Activated gamma-delta T cell (primary cell): Measurements from ENCODE around the gene TAMM41.
"Not testable (repeated sequence)": the region's sequence is repeated elsewhere in the genome, so short reads cannot be mapped to it uniquely, and the experiment has no call there.

Experiments used
- DNase-seq: peaks from one replicate; lab custom pipeline; 2025; lab: John Stamatoyannopoulos, UW
- total RNA-seq, 2 donors: gene quantifications; one replicate each; lab custom pipeline; 2026; lab: John Stamatoyannopoulos, UW

Gene TAMM41
- total RNA-seq, result 13.4 to 15.3 reads per million in 2 donors

DNA sequence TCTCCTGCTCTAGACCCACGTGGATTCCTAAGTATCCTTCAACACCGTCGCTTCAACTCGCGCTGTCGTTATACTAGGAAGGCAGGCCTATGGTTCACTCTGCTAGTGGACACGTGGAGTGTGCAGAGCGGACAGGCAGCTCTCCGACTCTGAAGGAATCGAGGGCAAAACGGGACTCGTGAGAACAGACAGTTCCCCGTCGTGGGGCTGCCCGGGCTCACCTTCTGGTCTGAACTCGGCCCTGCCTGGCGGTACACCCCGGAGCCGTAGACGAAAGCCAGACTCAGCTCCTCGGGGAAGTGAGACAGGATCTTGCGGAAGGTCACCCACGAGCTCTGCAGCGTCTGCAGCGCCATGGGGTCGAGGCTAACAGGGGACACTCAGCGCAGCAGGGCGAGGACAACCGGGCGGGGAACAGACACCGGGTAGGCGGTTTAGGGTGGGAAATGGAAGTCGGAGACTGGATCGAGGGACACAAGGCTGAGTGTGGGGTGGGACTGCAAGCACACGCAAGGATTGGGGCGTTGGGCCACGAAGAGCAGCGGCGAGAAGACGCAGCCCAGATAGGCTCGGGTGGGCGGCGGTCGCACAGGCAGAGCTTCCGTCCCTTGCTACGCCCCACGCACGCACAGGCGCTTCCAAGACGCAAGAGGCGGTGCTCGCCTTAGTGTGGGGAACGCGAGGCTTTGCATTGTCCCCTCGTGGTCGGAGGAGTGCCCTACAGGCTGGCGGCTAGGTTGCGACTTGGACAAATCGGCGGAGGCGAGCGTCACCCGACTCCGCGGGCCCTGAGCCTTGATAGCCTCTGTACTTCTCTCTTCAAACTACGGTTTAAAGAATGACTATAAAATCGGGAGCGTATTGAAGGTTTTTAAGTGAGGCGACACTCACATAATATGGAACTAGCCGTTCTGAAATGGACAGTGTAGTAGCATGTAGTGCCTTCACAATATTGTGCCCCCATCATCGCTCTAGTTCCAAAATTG lies at the start of gene TAMM41:
TAMM41 (minus strand) TSS at position 605 of the 986 bp plus-strand sequence; CDS start at position 356, 249 bp downstream.
- peak; percentile 62 for DNase-seq

DNA sequence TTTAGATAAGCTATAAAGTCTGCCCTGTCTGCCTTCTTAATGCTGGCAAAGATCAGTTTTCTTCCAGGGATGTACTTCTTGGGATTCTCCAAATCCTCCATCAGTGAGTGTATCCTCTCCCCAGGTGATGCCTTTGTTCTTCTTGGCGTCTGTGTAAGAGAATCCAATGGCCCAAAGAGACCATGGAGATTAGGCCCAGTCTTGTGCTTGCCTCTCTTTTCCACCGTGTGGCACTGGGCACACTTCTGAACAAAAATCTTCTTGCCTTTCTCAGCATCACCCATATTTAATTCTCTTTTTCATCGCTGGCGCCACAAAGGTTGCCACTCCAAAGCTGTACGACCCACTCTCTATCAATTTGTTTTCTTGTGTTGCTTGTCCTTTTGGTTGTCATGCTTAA lies 32.2 kb upstream of the TAMM41 start:
- no peak for DNase-seq

- DNase-seq, result not testable (repeated sequence)
Observed at GRCh38 chr3:11874707-11875106, 28.0 kb upstream of the TAMM41 start.

- not testable (repeated sequence) for DNase-seq
Observed at GRCh38 chr3:11863739-11864138, 17.1 kb upstream of the TAMM41 start.

DNA sequence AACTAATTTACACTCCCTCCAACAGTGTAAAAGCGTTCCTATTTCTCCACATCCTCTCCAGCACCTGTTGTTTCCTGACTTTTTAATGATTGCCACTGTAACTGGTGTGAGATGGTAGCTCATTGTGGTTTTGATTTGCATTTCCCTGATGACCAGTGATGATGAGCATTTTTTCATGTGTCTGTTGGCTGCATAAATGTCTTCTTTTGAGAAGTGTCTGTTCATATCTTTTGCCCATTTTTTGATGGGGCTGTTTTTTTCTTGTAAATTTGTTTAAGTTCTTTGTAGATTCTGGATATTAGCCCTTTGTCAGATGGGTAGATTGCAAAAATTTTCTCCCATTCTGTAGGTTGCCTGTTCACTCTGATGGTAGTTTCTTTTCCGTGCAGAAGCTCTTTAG lies 15.9 kb upstream of the TAMM41 start:
- not testable (repeated sequence) for DNase-seq

GRCh38 chr3:11862145-11862544 lies 15.5 kb upstream of the TAMM41 start:
- DNase-seq, result not testable (repeated sequence)

GRCh38 chr3:11860213-11860612 lies 13.5 kb upstream of the TAMM41 start:
- DNase-seq, result not testable (repeated sequence)

- DNase-seq, result no peak
Observed at GRCh38 chr3:11853450-11853849, 6.8 kb upstream of the TAMM41 start.

- DNase-seq, result no peak
Observed at GRCh38 chr3:11850003-11850402, 3.3 kb upstream of the TAMM41 start.

DNA sequence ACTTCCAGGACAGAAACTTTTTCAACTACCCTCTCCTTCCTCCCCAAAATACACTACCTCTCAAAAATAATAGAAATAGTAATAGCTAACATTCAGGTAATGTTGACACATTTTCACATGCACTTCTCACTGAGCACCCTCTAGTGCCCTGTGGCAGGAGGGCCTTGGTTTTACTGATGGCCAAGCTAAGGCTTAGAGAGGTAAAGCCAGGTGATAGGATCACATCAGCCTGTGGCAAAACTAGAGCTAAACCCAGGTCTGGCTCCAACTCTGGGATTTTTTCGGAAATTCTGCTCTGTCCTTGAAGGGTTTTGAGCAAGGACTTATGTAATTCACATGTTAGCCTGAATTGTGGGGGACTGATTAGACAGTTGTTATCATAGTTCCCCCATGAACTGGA lies 922 bp upstream of the TAMM41 start:
- DNase-seq, result no peak

DNA sequence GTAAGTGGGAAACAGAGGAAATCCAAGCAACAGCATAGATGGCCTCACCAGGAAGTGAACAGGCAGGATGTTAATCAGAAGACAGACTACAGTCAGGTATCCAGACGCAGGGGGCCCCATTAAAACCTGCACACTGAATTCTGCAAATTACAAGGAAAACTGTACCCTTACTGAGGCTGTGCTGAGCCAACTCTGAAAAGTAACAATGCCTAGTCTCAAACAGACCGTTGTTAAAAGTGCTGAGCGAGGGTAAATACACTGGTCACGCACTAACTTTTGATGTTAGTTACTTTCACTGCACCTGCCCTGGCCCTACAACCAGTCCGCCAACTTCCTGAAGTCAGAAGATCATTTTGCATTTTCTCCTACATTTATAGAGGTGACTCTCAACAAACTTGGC lies 1.0 kb downstream of the TAMM41 start:
- DNase-seq, result no peak

DNA sequence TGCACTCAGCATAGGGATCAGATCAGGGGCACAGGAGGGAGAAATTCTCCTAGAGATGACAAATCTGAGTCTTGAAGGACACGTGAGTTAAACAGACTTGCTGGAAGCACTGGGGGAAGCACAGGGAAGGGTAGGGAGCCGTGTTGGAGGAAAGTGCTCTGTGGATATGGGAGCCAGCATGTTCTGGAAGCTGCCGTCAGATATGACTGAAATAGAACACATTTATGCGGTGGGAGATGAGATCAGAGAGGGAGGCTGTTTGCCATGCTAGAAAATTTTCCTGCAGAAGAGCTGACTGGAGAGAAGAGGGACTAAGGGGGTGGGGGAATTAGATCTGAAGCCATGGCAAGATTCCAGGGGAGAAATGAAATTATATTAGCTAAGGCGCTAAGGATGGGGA lies 1.8 kb downstream of the TAMM41 start:
- no peak for DNase-seq

- no peak for DNase-seq
Observed at GRCh38 chr3:11835028-11835639, 11.6 kb downstream of the TAMM41 start.

- DNase-seq, result no peak
Observed at GRCh38 chr3:11832981-11833905, 13.4 kb downstream of the TAMM41 start.

DNA sequence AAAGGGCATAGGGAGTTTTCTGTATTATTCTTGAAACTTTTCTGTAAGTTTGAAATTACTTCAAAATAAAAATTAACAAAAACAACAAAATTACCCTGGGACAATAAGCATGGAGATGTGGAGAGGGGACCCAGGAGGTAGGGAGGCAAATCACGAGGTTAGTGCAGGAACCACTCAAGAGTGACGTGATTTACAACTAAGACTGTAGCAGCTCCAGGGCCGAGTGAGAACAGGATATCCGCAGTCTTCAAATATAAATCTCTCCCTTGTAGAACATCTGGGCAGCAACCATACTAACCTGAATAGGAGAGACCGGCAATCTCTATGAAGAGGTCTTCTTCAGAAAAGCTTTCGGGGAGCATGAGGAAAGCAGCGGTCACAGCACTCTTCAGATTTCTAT lies 17.3 kb downstream of the TAMM41 start:
- DNase-seq, result no peak

DNA sequence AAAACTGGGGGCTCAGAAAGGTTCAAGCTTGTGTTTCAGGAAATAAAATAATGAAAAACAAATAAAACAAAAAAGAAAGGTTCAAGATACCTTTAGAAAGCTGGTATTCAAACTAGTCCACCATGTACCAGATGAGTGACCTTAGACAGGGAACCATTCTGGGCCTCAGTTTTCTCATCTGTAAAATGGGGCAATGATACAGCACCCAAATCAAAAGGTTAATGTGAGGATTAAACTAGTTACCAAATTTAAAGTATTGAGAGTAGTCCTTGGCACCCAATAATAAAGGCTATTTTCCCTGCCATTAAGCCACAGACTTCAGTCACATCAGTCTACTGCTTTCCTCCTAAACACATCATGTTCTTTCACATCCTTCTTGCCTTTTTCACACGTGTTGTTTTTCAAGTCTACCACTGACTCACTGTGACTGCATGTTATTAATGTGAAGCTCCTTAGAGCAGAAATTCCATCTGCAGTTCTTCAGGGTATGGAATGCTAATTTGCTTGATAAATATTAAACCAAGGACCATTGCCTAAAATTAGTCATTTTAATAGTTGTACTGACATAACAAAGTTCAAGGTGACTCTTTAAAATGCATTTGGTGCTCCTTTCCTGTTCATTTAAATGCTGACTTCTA lies 19.9 kb downstream of the TAMM41 start:
- no peak for DNase-seq

- DNase-seq, result no peak
Observed at GRCh38 chr3:11825301-11825700, 21.4 kb downstream of the TAMM41 start.

DNA sequence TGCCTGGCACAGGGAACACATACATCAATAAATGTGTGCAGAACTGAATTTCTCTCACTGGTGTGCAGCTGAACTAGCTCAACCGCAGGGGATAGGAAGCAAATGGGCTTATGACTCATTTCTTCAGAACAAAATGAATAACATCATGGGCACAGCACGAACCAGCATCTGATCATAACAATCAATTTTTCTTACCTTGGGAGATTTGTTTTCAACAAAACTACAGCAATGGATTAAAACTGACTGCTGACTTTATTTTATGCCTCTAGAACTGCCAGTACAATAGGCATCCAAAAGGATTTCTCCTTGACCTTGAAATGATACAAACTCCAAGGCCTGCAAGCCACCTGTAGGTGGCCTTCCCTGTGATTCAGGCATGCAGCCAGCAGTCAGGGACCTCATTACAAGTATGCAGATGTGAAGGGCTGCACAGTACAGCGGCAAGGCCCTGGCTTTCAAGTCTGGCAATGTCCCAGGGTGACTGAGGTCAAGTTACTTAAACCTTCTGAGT lies 26.1 kb downstream of the TAMM41 start:
- no peak for DNase-seq

DNA sequence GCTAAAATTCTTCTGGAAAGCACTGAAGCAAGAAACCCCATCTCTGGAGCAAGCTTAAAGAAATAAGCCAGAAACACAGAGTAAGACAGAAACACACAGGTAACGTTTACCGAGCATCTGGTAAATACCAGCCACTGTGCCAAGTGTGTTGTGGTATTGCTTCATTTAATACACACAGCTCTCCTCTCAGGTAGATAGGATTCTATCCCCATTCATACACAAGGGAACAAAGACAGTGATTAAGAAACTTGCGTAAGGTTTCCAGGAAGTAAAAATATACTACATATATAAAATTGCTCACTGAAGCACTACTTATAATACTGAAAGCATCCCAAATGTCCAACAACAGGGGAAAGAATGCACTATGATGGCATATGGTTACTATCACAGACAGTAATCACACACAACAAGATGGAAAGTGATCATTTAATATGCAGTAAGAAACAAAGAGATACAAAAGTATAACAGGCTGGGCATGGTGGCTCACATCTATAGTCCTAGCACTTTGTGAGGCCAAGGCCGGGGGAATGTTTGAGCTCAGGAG lies 27.5 kb downstream of the TAMM41 start:
- no peak for DNase-seq

DNA sequence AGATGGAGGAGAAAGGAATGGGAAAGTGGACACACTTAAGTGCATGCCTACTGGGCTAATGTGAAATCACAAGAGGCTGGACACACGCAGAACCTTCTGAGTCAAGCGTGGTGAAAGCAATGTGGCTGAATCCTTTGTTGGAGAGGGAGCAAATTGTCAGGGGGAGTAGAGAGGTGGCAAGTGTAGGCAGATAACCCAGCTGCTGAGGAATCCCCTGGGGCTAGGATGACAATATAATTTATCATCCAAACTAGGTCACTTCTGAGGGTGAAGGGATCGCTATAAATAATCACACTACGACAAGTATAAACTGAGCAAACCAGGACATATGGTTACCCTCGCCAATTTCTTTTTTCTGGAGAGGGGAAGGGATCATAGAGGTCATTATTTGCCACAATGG lies 28.7 kb downstream of the TAMM41 start:
- no peak for DNase-seq

- no peak for DNase-seq
Observed at GRCh38 chr3:11815111-11815510, 31.6 kb downstream of the TAMM41 start.
